HG02973 (cell line): ENCODE data around the gene ACAP2.
"Not testable (repeated sequence)": the region's sequence is repeated elsewhere in the genome, so short reads cannot be mapped to it uniquely, and the experiment has no call there.

Source experiments
- ATAC-seq: cut with Tn5 transposase; IDR thresholded peaks from one replicate; pipeline ENCODE4 v1.9.1; 2021; ENCODE audit warnings: moderate library complexity; ENCODE audit not compliant: unreplicated experiment

The ACAP2 gene

DNA sequence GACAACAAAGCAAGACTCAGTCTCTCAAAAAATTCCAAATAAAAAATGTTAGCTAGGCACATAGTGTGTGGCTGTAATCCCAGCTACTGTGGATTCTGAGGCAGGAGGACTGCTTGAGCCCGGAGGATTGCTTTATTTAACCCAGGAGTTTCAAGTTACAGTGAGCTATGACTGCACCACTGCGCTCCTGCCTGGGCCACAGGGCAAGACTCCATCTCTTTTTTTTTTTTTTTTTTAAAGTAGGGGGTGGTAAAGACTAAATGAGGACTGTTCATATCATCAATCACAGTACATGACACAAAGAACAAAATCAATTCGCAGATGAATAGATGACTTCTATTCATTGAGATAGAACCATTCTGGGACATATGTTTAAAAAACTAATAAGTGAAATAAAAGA is 48.1 kb downstream of the ACAP2 start:
- ATAC-seq, result no peak

DNA sequence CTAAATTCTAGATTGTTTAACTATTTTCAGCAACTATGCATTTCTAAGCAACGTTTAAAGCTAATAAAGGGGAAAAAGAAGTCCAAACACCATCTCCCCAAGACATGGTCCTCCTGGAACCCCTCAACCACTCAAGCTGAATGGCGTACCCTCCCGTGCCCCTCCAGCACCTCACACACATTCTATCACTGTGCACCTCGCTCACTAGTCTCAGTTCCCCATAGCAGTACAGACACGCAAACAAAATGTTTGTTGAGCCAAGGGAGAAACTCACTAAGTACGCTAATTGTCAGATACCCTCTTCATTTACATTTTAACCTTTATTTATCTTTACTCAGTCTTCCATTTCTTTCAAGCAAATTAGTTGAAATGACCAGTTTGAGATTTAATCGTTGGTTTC is 48.8 kb downstream of the ACAP2 start:
- peak; percentile 64 for ATAC-seq

DNA sequence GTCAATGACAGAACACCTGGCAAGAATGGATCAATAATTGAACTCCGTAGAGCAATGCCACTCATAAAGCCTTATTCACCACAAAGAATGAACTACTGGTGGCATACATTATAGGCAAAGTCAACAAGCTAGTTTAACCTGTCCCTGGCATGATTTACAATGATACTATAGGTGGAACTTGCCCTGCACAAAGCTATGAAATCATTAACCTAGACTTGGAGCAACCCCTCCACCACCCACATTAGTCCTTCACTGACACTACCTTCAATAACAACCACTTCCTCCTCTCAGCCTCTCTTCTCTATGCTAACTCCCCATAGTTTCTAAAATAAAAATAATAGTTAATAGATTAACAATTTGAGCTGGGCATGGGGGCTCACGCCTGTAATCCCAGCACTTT is 54.4 kb downstream of the ACAP2 start:
- no peak for ATAC-seq

DNA sequence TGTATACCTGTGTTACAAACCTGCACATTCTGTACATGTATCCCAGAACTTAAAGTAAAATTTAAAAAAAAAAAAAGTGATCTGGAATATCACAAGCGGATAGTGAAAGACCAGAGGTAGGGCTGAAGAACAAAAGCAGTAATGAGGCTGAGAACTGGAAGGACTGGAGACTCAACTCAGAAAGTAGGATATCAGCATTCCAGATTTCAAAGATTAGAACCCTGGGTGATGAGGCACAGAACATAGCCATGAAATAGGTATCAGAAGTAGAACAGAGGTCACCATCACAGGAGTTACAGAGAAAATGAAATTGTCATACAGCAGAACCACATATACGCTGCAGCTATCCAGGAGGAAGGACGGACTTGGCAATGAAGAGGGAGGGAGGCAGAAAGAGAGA is 56.1 kb downstream of the ACAP2 start:
- ATAC-seq, result no peak

DNA sequence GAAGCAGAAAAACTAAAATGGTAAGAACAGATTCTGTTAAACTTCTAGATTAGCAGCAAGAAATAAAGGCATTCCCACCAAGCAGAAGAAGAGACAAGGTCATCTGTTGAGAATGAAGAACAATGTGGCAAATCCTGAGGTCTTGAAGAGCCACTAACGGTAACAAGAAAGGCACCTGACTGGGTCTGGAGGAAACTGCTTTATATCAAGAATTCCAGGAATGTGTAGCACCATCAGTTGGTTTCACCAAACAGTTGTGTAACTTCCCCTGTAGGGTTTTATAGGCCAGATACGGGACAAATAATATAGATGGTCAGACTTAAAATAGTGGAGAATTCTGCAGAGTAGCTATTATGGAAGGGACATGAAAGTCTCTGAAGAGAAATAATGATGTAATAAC is 57.3 kb downstream of the ACAP2 start:
- ATAC-seq, result no peak

- ATAC-seq, result no peak
Observed at GRCh38 chr3:195384952-195385351, 57.9 kb downstream of the ACAP2 start.

- ATAC-seq, result no peak
Observed at GRCh38 chr3:195372220-195372619, 70.6 kb downstream of the ACAP2 start.

DNA sequence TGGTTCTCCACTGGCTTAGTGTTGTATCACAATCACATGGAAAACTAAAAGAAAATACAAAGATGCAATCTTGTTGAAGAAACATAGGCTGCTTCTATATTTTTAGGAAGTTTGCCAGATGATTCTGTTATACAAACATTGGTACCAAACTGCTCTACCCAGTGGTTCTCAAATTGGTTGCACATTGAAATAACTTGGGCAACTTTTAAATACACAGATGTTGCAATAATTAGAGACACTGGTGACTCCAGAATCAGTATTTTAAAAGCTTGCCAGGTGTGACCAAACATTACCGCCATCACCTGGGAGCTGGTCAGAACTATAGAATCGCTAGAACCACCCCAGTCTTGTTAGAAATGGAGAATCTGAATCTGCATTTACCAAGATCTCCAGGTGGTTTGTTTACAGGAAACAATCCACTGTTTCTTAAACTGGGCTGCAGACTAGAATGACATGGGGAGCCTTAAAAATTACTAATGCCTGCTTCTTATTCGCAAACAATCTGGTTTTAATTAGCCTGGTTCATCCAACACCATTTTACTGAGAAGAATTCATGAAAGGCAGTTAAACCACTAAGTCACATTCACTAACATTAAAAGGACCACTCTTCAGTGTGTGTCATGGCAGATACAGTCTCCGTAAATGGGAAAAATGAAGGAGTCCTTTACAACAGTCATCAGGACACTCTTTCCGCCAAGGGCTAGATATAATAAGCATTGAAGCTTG is 76.5 kb downstream of the ACAP2 start:
- no peak for ATAC-seq

DNA sequence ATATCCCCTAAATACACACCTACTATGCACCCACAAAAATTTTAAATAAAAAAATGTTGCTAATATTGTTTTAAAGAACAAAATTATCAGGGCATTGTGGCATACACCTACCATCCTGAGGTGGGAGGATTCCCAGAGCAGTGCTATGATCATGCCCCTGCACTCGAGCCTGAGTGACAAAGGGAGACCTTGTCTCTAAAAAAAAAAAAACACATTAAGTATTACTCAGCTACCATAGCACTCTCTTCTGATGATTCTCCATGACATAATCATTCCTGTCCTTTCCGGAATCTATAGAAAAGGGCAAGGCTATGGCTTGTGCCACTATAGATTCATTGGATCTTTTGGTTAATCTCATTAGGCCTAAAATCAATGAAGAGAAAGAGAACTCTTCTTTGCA is 77.4 kb downstream of the ACAP2 start:
- ATAC-seq, result no peak

GRCh38 chr3:195357797-195358196 is 85.0 kb downstream of the ACAP2 start:
- not testable (repeated sequence) for ATAC-seq

DNA sequence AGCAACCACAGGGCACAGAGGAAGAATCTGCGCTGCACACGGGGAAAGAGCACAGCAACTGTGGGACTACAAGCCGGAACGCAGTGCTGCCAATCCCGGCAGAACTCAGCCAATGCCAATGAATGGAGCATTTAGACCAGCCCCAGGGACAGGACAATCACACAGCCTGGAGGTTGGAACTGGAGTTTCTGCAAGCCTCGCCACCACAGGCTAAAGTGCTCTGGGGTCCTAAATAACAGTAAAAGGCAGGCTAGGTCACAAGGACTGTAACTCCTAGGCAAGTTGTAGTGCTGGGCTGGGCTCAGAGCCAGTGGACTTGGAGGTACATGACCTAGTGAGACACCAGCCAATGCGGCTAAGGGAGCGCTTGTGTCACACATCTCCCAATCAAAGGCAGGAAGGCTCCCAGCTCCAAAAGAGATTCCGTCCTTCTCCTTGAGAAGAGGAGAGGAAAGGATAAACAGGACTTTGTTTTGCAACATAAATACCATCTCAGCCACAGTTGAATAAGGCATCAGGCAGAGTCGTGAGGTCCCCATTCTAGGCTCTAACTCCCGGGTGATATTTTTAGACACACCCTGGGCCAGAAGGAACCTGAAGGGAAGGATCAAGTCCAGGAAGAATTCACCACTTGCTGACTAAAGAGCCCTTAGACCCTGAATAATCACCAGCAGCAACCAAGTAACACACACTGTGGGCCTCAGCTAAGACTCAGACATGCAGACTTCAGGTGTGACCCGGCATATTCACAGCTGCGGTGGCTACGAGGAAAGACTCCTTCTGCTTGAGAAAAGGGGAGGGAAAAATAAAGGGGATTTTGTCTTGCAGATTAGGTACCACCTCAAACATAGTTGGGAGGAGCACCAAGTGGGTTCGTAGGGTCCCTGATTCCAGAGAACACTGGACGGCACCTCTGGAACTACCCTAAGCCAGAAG is 86.4 kb downstream of the ACAP2 start:
- ATAC-seq, result no peak

GRCh38 chr3:195354009-195354408 is 88.8 kb downstream of the ACAP2 start:
- ATAC-seq, result not testable (repeated sequence)

- no peak for ATAC-seq
Observed at GRCh38 chr3:195352895-195353488, 89.8 kb downstream of the ACAP2 start.

DNA sequence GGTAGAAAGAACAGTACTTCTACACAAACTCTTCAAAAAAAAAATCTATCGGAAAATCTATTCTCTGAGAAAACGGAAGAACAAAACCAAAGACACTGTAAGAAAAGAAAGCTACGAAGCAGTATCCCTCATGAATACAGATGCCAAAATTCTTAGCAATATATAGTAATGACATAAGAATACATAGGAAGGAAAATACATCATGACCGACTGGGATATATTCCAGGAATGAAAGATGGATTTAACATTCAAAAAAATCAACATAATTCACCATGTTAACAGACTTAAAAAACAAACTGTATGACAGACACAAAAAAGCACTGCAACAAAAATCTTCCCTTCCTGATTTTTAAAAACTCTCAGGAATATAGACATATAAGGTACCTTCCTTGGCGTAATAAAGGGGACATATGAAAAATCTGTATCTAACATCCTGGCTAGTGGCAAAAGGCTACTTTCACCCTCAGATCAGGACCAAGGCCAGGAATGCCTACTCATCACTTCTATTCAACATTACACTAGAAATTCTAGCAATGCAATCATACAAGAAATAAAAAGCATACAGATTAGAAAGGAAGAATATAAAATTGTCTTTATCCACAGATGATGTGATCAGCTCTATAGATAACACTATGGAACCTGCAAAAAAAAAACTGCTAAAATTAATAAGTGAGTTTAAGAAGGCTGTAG is 94.2 kb downstream of the ACAP2 start:
- no peak for ATAC-seq

- ATAC-seq, result no peak
Observed at GRCh38 chr3:195337747-195338146, 105.1 kb downstream of the ACAP2 start.

GRCh38 chr3:195334967-195335366 is 107.9 kb downstream of the ACAP2 start:
- ATAC-seq, result no peak

DNA sequence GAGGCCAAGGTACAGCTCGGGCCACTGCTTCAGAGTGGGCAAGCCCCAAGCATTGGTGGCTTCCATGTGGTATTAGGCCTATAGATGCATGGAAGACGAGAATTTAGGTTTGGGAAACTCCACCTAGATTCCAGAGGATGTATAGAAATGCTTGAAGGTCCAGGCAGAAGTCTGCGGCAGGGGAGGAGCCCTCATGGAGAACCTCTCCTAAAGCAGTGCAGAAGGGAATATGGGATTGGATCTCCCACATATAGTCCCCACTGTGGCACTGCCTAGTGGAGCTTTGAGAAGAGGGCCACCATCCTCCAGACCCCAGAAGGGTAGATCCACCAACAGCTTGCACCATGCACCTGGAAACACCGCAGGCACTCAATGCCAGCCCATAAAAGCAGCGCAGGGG is 123.8 kb downstream of the ACAP2 start:
- no peak for ATAC-seq

DNA sequence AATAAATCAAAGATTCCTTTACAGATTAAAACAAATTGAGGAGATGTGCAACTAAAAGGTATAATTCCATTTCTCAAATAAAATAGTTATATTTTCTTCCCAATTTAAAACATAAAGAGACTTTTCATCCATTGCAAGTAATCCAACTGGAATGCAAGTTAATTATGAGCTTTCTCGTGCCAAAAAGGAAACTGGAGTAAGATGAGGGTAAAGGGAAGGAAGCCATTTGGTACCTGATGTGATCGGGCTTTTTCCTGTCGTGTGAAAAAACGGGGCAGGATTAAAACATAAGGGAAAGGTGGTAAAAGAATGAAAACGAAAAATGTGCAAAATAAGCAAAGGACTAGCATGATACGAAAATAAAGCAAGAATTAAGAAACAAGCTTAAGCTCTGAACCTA is 130.1 kb downstream of the ACAP2 start:
- ATAC-seq, result no peak

DNA sequence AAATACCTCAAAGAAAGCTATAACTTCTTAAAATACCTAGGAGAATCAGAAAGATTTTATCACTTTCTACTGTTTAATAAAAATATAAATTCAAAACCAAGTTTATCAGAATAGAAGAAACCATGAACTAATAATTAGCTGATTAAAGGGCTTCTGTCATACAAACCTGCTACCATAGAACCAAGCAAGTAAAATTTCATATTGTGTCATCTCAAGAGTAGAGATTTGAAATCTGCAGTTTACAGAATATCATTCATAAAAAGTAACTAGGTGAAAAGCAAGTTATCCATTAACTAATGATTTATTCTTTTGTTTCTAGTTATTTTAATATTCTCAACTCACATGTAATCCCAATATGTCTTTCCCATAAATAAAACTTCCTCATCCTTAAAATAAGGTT is 135.1 kb downstream of the ACAP2 start:
- ATAC-seq, result no peak

GRCh38 chr3:195306369-195306768 is 136.5 kb downstream of the ACAP2 start:
- ATAC-seq, result no peak

DNA sequence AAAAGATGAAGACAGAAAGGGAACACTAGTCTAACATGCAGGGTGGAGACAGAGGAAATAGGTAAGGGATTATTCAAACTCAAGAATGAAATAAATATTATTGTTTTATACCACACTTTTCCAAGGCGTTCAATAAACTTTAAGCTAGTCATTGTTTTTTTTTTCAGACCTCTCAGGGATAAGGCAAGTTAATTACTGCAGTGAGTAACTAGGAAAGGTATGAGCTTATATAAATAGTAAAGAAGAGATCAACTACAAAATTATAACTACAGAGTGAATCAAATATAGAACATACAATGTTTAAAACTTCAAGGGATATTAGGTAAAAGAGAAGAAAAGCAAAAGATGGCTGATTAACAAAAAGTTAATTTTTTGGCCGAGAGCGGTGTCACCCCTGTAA is 140.4 kb downstream of the ACAP2 start:
- no peak for ATAC-seq
